NCI-H1105 (cell line): ENCODE data around the gene TMTC1.

Source experiments
- DNase-seq: peaks from one replicate; lab custom pipeline; 2025; lab: John Stamatoyannopoulos, UW

The TMTC1 gene

DNA sequence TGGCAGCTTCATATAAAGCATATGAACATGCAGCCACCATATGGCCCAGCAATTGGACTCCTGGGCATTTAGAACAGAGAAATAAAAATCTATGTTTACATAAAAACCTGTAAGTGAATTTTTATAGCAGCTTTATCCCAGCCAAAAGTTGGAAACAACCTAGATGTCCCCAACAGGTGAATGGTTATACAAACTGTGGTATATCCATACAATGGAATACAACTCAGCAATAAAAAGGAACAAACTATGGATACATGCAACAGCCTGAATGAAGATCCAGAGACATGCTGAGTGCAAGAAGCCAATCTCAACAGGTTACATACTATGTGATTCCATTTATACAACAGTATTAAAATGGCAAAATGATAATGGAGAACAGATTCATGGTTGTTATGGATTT is 3.7 kb downstream of the TMTC1 start:
- DNase-seq, result no peak

DNA sequence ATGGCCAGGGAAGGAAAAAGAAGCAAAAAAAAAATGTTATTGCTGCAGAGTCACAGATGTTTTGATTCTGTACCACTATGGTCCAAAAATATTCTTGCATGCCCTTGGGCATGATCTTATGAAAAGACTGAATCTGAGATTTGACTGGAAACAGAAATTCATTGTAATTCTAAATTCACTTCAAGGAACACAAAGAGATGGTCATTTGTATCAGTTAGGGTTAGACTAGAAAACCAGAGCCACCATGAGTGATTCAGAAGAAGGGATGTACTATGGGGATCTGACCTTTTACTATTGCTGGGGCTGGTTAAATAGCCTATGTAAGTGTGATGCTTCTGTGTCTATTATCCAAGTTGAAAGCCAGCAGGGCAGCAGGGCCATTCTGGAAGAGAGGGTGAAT is 5.2 kb downstream of the TMTC1 start:
- no peak for DNase-seq

DNA sequence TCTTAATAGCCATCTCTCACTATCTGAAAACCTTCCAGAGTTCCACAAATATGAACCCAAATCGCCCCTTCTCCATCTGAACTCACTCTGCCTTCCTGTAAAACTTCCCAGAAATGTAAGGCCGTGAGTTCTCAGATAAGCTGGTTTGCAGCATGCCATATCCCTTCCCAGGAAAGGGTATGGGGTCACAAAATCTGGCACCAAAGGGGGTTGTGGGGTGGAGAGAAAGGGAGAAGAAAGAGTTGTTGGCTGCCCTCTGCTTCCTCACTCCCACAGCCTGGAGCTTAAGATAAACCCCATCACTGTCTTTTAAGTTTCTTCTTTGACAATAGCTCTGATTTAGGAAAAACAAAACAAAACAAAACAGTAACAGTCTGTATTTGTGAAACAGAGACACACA is 10.7 kb downstream of the TMTC1 start:
- DNase-seq, result no peak

DNA sequence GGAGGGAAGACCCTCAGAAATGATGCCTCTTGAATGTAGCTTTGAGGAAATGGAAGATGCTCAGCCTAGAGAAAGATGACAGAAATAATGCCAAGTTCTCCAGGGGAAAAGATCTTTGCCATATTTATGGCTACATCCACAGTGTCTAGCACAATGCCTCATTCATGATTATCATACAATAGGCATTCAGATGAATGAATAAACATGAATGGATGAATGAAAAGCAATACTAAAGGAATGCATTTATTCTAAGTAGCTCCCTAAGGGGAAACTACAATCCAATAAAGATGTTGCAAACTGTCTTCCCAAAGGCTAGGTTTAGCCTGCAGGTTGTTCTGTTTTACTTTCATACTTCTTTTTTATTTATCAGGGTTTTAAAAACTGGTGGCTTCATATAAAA is 12.0 kb downstream of the TMTC1 start:
- DNase-seq, result no peak

GRCh38 chr12:29771165-29771564 is 12.6 kb downstream of the TMTC1 start:
- no peak for DNase-seq

- no peak for DNase-seq
These were observed 14.4 kb downstream of the TMTC1 start for GRCh38 chr12:29769162-29769858.

- no peak for DNase-seq
These were observed 15.4 kb downstream of the TMTC1 start for GRCh38 chr12:29768372-29768771.

- no peak for DNase-seq
These were observed 20.4 kb downstream of the TMTC1 start for GRCh38 chr12:29763301-29763683.

GRCh38 chr12:29762637-29763300 is 21.0 kb downstream of the TMTC1 start:
- DNase-seq, result no peak

DNA sequence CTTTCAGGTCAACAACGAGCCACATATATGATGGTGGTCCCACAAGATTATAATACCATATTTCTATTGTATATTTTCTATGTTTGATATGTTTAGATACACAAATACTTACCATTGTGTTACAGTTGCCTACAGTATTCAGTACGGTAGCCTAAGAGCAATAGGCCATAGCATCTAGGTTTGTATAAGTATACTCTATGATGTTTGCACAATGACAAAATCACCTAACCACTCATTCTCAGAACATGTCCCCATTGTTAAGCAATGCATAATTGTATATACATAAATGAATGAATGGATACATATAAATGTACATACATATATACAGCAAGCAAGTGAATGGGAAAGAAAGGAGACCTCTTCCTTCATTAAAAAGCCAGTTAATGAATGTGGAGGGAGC is 23.8 kb downstream of the TMTC1 start:
- no peak for DNase-seq

- DNase-seq, result no peak
These were observed 26.9 kb downstream of the TMTC1 start for GRCh38 chr12:29756741-29757390.

- DNase-seq, result no peak
These were observed 29.2 kb downstream of the TMTC1 start for GRCh38 chr12:29754235-29755189.

- no peak for DNase-seq
These were observed 31.6 kb downstream of the TMTC1 start for GRCh38 chr12:29752121-29752520.

DNA sequence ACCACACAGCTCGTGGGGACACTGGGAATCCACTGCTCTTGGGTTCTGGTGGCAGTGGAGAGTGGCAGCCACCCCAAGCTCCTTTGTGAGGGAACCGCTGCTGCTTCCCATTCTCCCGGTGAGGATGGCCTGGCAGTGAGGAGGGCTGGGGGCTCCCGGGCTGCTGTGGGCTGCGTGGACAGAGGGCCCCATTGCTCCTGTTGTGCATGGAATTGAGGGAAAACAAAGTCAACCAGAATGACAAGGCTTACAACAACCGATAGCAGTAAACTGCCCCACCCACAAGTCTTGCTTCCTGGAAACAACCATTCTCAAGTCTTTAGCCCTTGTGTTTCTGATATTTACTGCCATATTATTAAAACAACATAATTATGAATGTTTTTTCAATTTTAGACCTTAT is 32.1 kb downstream of the TMTC1 start:
- DNase-seq, result no peak

DNA sequence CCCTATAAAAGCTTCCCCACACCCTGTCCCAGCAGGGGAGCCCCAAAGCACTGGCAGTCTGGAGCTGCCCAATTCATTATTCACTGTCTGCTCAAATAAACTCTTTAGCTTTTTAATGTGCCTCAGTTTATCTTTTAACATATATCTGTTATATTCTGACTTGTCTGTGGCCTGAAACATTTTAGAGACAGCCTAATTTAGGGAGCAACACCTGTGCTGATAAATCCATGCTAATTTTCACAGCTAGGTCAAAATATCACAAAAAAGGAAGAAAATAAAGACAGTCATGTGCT is 32.9 kb downstream of the TMTC1 start:
- no peak for DNase-seq

GRCh38 chr12:29750131-29750927 is 33.4 kb downstream of the TMTC1 start:
- no peak for DNase-seq

DNA sequence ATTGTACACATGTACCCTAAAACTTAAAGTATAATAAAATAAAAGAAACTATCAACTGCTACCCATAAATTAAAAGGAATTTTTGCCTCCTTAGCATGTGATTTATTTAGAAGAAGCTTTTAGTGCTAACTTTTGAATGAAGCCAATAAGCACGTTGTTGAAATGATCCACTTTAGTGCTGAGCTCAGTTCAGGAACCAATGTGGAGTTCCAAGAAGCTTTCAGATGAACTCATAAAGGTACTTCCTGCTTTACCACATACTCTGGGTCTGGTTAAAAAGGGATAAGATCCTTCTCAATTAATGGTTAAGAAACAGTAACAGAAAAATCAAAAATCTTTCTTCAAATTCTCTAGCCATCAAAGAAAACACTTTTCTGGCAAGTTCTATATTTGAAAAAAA is 39.4 kb downstream of the TMTC1 start:
- DNase-seq, result no peak

- DNase-seq, result no peak
These were observed 39.9 kb downstream of the TMTC1 start for GRCh38 chr12:29743801-29744200.

DNA sequence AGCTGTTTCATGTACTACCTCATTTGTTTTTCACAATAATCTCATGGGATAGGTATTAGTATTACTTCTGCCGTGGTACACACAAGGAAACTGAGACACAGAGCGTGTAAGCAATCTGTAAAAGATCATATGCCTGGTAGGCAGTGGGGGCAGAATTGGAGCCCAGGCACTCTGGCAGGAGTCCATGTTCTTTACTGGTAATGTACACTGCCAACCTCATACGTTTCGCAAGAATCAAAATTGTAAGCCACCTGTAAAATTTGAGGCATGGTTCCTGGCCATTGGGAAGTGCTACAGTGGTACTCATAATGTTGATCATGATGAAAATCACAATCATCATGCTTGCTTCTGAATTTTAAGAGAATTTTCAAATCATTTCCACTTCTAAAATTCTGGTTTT is 40.7 kb downstream of the TMTC1 start:
- DNase-seq, result no peak

DNA sequence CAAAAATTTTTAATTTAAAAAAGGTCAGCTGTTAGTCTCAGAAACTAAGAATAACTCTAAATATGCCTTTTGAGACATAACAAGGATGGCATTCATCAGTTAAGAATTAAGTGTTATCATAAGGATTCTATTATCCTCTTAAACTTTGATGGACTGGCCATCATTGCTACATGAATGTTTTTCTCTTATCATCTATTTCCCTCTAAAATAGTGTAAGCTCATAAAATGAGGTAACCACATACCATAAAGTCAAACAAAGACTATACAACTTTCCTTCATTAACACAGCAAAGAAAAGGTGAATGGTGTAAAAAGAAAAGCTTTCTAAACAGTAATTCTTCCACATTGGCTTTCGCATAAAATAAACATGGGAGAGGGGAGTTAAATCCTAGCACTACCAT is 41.1 kb downstream of the TMTC1 start:
- DNase-seq, result no peak

DNA sequence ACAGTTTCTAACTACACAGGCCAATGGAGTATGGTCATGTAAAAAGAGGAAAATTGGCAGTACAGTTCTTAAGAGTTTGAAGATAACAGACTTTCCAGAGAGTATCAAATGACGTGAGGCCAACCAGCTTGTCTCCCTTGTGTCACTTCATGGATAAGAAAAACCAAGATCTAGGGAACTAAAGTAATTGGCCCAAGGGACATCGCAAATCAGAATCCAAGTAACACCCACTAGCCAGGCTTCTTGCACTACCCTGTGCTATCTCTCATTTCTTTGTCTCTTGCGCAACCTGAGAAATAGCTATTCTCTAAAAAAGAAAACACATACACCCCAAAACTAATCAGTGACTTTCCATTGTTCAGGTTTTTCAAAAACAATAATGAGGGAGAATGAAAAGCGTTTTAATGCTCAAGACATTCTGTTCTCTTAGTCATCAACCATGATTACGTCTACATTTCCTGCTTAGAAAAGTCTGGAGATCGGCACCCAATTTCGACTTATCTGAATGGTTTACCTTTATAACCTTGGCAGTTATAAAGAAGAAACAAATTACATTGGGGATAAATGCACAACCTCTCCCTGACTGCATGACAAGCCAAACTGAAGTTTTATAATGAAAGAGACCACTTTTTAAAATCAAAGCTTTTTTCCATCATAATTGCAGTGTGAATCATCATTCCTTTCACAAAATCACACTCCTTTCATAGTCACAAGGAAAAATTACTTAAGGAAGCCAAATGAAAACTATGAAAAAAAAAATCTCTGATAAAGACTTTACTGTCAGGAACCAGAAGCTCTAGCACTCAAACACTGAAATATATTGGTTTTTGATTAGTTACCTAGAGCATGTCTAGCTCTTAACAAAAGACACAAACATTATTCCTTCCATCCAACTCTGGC is 42.1 kb downstream of the TMTC1 start:
- no peak for DNase-seq
